D721Med (cell line): ENCODE results near the gene SLC6A20.

Experiments
- DNase-seq: peaks from one replicate; pipeline ENCODE4 v3.0.0; 2011; ENCODE audit warnings: low spot score; ENCODE audit not compliant: insufficient read length
- FAIRE-seq: peaks from 2 replicates; lab custom pipeline; 2011; peaks lifted over from hg19 to GRCh38; lab: Jason Lieb, UNC
- TF ChIP-seq, protein P1 (sequence below): IDR thresholded peaks from 2 replicates; pipeline ENCODE4 v1.5.1; 2012; ENCODE audit warnings: mild to moderate bottlenecking, control low read depth; ENCODE audit not compliant: insufficient read depth; ENCODE audit errors: missing control alignments

The SLC6A20 gene

GRCh38 chr3:45816544-45816943 lies 20.2 kb upstream of the SLC6A20 start:
- FAIRE-seq (no peak), DNase-seq (no peak)
- TF ChIP-seq, protein P1, sequence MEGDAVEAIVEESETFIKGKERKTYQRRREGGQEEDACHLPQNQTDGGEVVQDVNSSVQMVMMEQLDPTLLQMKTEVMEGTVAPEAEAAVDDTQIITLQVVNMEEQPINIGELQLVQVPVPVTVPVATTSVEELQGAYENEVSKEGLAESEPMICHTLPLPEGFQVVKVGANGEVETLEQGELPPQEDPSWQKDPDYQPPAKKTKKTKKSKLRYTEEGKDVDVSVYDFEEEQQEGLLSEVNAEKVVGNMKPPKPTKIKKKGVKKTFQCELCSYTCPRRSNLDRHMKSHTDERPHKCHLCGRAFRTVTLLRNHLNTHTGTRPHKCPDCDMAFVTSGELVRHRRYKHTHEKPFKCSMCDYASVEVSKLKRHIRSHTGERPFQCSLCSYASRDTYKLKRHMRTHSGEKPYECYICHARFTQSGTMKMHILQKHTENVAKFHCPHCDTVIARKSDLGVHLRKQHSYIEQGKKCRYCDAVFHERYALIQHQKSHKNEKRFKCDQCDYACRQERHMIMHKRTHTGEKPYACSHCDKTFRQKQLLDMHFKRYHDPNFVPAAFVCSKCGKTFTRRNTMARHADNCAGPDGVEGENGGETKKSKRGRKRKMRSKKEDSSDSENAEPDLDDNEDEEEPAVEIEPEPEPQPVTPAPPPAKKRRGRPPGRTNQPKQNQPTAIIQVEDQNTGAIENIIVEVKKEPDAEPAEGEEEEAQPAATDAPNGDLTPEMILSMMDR: no peak

DNA sequence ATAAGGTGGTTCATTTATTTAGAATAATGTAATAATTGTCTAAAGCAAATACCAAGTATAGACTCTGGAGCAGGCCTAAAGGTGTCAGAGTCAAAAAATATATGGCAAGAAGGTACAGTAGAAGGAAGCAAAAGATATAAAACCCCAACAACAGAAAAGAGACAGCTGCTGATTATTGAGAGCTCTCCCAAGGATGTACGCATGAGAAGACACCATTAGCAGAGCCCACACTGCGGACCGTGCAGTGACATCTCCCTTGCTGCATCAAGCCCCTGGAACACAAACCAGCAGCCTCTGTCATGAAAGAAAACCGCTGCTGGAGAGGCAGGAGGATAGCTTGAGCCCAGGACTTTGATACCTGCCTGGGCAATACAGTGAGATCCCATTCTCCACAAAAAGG lies 18.0 kb upstream of the SLC6A20 start:
- DNase-seq (no peak), FAIRE-seq (no peak)
- TF ChIP-seq, protein P1: no peak

DNA sequence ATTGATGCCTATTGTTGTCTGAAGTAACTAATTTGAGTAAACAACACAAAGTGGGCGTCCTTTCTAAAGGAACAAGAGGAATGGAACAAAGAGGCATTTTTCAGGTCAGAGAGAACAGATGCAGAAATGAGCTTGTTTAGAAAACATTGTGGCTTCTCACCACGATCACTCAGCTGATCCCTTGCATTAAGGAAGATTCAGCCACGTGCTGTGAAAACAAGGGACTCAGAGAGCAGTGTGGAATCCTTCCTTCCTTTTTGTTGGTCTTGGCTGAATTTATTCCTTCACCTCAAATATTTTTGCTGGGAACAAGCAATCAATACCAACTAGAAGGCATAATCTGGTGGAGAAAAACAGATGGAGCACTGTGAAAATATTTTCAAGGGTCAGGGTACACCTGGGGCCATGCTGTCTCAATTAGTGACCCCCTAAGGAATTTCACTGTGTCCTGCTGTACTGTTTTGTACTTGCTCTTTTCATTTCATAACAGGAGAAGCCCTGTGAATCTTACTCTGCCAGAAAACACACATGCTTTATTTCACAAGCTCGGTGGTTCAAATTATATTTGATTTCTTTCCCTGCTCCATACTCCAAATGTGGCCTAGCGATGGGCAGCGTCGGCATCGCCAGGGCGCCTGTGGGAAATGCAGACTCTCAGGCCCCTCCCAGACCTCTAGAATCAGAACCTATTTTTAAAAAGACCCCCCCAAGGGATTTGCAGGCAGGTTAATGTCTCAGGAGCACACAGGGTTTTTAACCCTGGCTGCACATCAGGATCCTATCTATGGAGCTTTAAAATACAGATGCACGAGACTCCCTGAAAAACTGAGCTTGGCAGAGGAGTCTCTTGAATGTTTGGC lies 11.6 kb upstream of the SLC6A20 start:
- DNase-seq (no peak), FAIRE-seq (no peak)
- TF ChIP-seq, protein P1: no peak

DNA sequence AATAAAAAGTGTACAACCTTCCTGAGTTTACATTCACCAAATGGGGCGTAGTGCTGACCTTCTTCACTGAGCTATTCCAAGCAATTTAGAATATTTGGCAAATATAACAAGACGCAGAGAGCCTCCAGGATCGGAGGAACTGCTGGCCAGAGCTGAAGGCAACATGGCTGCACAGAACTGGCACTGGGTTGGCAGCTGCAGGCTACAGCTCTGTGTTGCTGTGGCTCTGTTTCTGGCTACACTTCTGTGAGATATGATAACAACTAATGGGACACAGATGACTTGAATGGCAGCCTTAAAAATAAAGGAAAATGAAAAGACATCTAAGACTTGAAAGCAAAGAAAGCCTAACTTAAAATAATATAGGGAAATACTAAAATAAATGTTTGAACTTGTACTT lies 10.8 kb upstream of the SLC6A20 start:
- DNase-seq (no peak), FAIRE-seq (no peak)
- TF ChIP-seq, protein P1: no peak

DNA sequence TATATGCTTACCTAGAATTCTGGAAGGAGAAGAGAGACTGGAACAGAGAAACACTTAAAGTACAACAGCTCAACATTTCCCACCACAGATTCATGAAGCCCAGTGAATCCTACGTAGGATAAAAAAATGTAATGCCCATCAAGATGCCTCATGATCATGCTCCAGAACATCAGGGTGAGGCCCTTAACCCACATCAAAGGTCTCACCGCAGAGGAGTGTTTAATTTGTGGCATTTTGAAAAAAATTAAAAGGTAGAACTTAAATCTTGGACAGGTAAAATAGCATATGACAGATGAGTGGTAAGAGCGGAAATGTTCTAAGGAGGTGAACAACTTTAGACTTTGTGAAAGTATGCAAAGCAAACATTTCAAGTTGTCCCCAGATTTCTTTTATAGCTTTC lies 9.7 kb upstream of the SLC6A20 start:
- FAIRE-seq (no peak), DNase-seq (no peak)
- TF ChIP-seq, protein P1: no peak

DNA sequence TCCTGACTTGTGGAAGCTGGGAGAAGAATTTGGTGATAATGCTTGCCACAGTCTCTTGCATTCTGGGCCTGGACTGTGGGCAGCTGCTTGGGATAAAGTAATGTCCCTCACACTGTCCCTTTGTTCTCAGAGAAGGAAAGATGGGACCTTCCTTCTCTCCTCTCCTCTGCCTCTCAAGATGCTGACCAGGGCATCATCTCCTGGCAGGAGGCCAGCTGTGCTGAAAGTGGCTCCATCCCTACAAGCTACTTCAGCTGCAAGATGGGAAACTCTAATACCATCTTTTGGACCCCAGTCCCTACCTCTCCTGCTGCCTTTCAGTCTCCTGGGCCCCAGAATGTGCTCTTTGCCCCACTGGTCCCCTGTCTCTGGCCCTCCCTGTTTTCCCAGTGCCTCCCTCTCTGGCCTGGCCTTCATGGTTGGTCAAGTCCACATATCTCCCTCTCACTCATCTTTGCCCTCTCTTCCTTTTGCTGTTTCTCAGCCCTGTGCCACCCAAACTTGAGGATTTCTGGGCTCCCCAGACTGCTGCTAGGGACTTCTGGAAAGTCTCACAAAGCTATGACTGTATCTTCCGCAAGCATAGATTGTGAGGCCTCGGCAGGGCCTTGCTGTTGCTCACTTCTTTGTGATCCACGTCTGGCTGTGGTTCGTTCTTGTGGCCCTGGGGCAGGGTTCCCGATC lies 7.1 kb upstream of the SLC6A20 start:
- DNase-seq: no peak
- FAIRE-seq: no peak
- TF ChIP-seq, protein P1: no peak

DNA sequence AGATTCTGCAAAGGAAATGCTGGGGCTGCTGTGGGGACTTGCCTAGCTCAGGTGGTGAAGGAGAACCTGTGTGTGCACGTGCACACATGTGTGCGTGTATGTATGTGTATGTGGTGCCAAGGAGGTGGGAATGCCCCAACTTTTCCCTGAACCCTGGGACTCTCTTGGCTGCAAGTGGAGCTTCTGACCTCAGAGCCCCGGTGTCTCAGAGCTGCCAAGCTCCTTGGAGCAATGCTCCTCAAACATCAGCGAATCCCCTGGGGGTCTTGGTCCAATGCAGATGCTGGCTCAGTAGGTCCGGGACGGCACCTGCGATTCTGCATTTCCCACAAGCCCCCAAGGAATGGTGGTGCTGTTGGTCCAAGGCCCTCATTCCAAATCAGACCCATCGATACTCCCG lies 5.8 kb upstream of the SLC6A20 start:
- DNase-seq (no peak), FAIRE-seq (no peak)
- TF ChIP-seq, protein P1: no peak
